HepG2 (cell line): Measurements from ENCODE around the gene LPCAT4. TPM values are rescaled to one million over a fixed set of nuclear protein-coding genes. Genes with fewer than 3 reads are reported as not detected.
A peak's percentile ranks its signal among the peaks of the same experiment; 100 is the strongest.

Source experiments
- CTCF ChIP-seq: sonication (generic); formaldehyde crosslinking; IDR thresholded peaks from 2 replicates; pipeline ENCODE4 v1.5.0; 2020; ENCODE audit warnings: mild to moderate bottlenecking, missing genetic modification reagents, moderate library complexity
- GABPA ChIP-seq, 2 experiments: IDR thresholded peaks; 2 replicates each; pipeline ENCODE4 v1.6.1; 2011 to 2016; ENCODE audit warnings: low read depth in 2 of 2, low read length in 1 of 2, missing biosample characterization in 1 of 2, missing genetic modification characterization in 1 of 2
- IRF2 ChIP-seq: IDR thresholded peaks from 2 replicates; pipeline ENCODE4 v1.6.1; 2018; ENCODE audit warnings: missing genetic modification reagents, missing compliant biosample characterization
- MED8 ChIP-seq: sonication (generic); formaldehyde crosslinking; IDR thresholded peaks from 2 replicates; pipeline ENCODE4 v1.8.1; 2023; ENCODE audit warnings: mild to moderate bottlenecking, missing genetic modification reagents; ENCODE audit not compliant: insufficient replicate concordance
- MXD4 ChIP-seq: IDR thresholded peaks from 2 replicates; pipeline ENCODE4 v1.6.1; 2016; ENCODE audit warnings: mild to moderate bottlenecking, missing biosample characterization, missing genetic modification reagents
- PCBP1 ChIP-seq: fragments of 200-400 bp; formaldehyde crosslinking; IDR thresholded peaks from 2 replicates; pipeline ENCODE4 v1.6.1; 2017; ENCODE audit warnings: mild to moderate bottlenecking, low read depth, low read length, borderline replicate concordance
- PRPF4 ChIP-seq: fragments of 200-400 bp; formaldehyde crosslinking; IDR thresholded peaks from 2 replicates; pipeline ENCODE4 v1.6.1; 2016; ENCODE audit warnings: low read length, low read depth; ENCODE audit not compliant: poor library complexity, severe bottlenecking
- SIN3A ChIP-seq: IDR thresholded peaks from 2 replicates; pipeline ENCODE4 v1.6.1; 2011; ENCODE audit warnings: low read depth, mild to moderate bottlenecking, control low read depth, low read length, borderline replicate concordance
- SMARCC2 ChIP-seq: fragments of 450-650 bp; IDR thresholded peaks from 2 replicates; pipeline ENCODE4 v1.6.1; 2017; ENCODE audit warnings: antibody characterized with exemption, mild to moderate bottlenecking
- SPEN ChIP-seq: sonication (generic); formaldehyde crosslinking; IDR thresholded peaks from 2 replicates; pipeline ENCODE4 v1.5.1; 2020; ENCODE audit warnings: low read depth, mild to moderate bottlenecking, missing genetic modification reagents
- TFDP1 ChIP-seq: IDR thresholded peaks from 2 replicates; pipeline ENCODE4 v1.6.1; 2016; ENCODE audit warnings: missing compliant biosample characterization, missing genetic modification reagents, borderline replicate concordance
- THAP11 ChIP-seq: IDR thresholded peaks from 2 replicates; pipeline ENCODE4 v1.6.1; 2016; ENCODE audit warnings: missing biosample characterization, missing genetic modification reagents
- THRA ChIP-seq: sonication (generic); formaldehyde crosslinking; IDR thresholded peaks from 2 replicates; pipeline ENCODE4 v1.4.0; 2020; ENCODE audit warnings: missing genetic modification reagents, borderline replicate concordance
- ZBTB7B ChIP-seq: sonication (generic); formaldehyde crosslinking; IDR thresholded peaks from 2 replicates; pipeline ENCODE4 v1.4.0; 2020; ENCODE audit warnings: missing genetic modification reagents
- ZKSCAN1 ChIP-seq: fragments of 150-350 bp; IDR thresholded peaks from 2 replicates; pipeline ENCODE4 v1.6.1; 2014; ENCODE audit warnings: low read length
- ZNF281 ChIP-seq: sonication (generic); formaldehyde crosslinking; IDR thresholded peaks from 2 replicates; pipeline ENCODE4 v1.4.0; 2020; ENCODE audit warnings: missing genetic modification reagents, borderline replicate concordance
- ZNF83 ChIP-seq: sonication (generic); formaldehyde crosslinking; IDR thresholded peaks from 2 replicates; pipeline ENCODE4 v1.4.0; 2020; ENCODE audit warnings: missing genetic modification reagents, mild to moderate bottlenecking, borderline replicate concordance
- polyA plus RNA-seq, 8 experiments: library from polyadenylated mRNA; depleted of rRNA in 3 of 8; stranded (reverse) in 7 of 8; unstranded in 1 of 8; fragments of >200 nt; fragmentation: Illumina TruSeq in 4 of 8; extraction: Trizol in 4 of 8; gene quantifications; 2 replicates each; pipeline versions ENCODE4 v1.2.1 to v1.2.3, GENCODE V29; 2011 to 2016; ENCODE audit warnings: low read depth in 4 of 8, missing spikeins in 1 of 8, mixed read lengths in 1 of 8; ENCODE audit not compliant: insufficient read depth in 1 of 8
- total RNA-seq, 5 experiments: library from RNA; depleted of rRNA; stranded (reverse); fragments of >200 nt; fragmentation: Illumina TruSeq; extraction: Trizol; gene quantifications; 2 replicates each; pipeline ENCODE4 v1.2.3, GENCODE V29; 2016; ENCODE audit warnings: low read depth in 1 of 5
- TF ChIP-seq, protein P1 (sequence below): sonication (generic); formaldehyde crosslinking; IDR thresholded peaks from 2 replicates; pipeline ENCODE4 v1.4.0; 2020; ENCODE audit warnings: missing genetic modification reagents

The LPCAT4 gene
- total and polyA plus RNA-seq, 2 of the 13 experiments (the other 11 are each of a cell fraction or from before 2014, with no cell fraction given), result 8.1 to 57.1 TPM

- TF ChIP-seq THRA (CRISPR knock-in tag) (0 out of 2 replicates have a peak, but pooled peaks have one; percentile 5), PRPF4 (peak; percentile 37), ZBTB7B (CRISPR knock-in tag) (no peak), THAP11 (CRISPR knock-in tag) (peak; percentile 51; the same call in 1 of the 2 replicates), ZNF281 (CRISPR knock-in tag) (peak; percentile 91), GABPA (IDR thresholded peaks at IDR 0.05; ENCODE audit: low read depth, low read length) (peak; percentile 18; the same call in 1 of the 2 replicates), GABPA (CRISPR knock-in tag; IDR thresholded peaks at IDR 0.05; ENCODE audit: low read depth) (peak; percentile 73), SIN3A (peak; percentile 65; the same call in 1 of the 2 replicates), ZNF83 (CRISPR knock-in tag) (no peak), SPEN (CRISPR knock-in tag) (peak; percentile 50; the same call in 1 of the 2 replicates), ZKSCAN1 (no peak), MED8 (no peak), SMARCC2 (no peak), IRF2 (CRISPR knock-in tag) (peak; percentile 18; the same call in 1 of the 2 replicates), MXD4 (CRISPR knock-in tag) (0 out of 2 replicates have a peak, but pooled peaks have one; percentile 64), PCBP1 (peak; percentile 91; the same call in 1 of the 2 replicates), TFDP1 (CRISPR knock-in tag) (peak; percentile 31; the same call in 1 of the 2 replicates), CTCF (CRISPR knock-in tag) (peak; percentile 18; the same call in 1 of the 2 replicates)
- TF ChIP-seq, protein P1, sequence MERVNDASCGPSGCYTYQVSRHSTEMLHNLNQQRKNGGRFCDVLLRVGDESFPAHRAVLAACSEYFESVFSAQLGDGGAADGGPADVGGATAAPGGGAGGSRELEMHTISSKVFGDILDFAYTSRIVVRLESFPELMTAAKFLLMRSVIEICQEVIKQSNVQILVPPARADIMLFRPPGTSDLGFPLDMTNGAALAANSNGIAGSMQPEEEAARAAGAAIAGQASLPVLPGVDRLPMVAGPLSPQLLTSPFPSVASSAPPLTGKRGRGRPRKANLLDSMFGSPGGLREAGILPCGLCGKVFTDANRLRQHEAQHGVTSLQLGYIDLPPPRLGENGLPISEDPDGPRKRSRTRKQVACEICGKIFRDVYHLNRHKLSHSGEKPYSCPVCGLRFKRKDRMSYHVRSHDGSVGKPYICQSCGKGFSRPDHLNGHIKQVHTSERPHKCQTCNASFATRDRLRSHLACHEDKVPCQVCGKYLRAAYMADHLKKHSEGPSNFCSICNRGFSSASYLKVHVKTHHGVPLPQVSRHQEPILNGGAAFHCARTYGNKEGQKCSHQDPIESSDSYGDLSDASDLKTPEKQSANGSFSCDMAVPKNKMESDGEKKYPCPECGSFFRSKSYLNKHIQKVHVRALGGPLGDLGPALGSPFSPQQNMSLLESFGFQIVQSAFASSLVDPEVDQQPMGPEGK (CRISPR knock-in tag), result peak; percentile 86
Measured at GRCh38 chr15:34366271-34367065, 528 bp downstream of the LPCAT4 start (continued).
